HG03439 (cell line): Measurements from ENCODE around the gene ARPP21.

Source experiments
- ATAC-seq: cut with Tn5 transposase; IDR thresholded peaks from one replicate; pipeline ENCODE4 v1.9.1; 2021; ENCODE audit warnings: mild to moderate bottlenecking, moderate library complexity; ENCODE audit not compliant: unreplicated experiment

Gene ARPP21

GRCh38 chr3:35641331-35641730, 2.0 kb downstream of the ARPP21 start:
- ATAC-seq, result no peak

- ATAC-seq, result no peak
Observed at GRCh38 chr3:35641920-35642527, 2.7 kb downstream of the ARPP21 start.

GRCh38 chr3:35643495-35643894, 4.2 kb downstream of the ARPP21 start:
- ATAC-seq, result no peak

DNA sequence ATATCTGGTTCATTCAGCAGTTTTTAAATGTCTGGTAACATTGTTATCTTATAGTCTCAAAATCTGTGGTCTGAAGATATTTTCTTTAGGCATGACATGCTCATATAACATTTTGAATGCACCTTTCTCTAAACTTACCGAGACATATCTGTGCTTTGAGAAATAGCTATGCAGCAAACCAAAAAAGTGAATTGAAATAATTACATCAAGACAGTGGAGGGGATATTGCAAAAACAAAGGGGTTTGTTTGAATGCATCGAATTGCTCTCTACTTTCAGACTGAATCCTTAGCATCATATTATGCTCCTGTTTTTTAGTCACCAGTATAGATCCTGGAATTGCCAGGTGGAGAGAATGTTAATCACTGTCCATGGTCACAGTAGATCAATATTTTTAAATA, 5.1 kb downstream of the ARPP21 start:
- ATAC-seq, result no peak

GRCh38 chr3:35645189-35645588, 5.9 kb downstream of the ARPP21 start:
- no peak for ATAC-seq

DNA sequence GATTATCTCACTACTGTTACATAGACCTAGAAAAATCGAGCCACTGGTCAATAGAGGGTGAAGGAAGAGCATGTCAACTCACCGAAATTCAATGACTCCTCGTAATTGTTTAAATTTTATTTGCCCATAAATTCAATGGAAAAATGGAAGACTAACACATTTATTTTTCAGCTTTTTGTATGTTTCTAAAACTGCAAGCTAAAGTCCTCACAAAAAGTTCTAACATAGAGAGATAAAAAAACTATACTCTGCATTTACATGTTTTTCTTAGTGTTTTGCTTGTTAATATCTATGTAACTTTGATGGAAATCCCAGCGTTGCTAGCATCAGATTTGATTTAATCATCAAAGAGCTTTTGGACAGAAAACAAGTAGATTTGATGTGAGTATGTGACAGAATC, 6.8 kb downstream of the ARPP21 start:
- ATAC-seq, result no peak

GRCh38 chr3:35647461-35647860, 8.1 kb downstream of the ARPP21 start:
- ATAC-seq, result no peak

- ATAC-seq, result no peak
Observed at GRCh38 chr3:35648347-35648746, 9.0 kb downstream of the ARPP21 start.

- no peak for ATAC-seq
Observed at GRCh38 chr3:35649405-35649804, 10.1 kb downstream of the ARPP21 start.

- no peak for ATAC-seq
Observed at GRCh38 chr3:35651426-35651825, 12.1 kb downstream of the ARPP21 start.

- no peak for ATAC-seq
Observed at GRCh38 chr3:35651851-35652250, 12.5 kb downstream of the ARPP21 start.

DNA sequence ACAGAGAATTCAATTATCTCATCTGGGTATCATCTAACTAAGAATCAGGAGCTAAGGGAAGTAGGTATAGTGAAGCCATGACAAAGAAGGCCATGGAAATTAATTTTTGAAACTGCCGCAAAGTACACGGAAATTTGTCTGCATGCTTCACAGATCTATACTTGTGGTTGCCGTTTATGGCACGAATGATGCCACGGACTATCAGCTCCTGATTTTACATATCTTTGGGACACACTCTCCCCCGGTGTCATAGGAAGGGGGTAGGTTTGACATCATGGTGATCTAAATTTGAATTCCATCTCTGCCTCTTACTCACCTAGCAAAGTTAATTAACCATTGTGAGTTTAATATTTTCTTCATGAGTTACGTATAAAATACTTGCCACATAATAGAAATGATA, 14.0 kb downstream of the ARPP21 start:
- no peak for ATAC-seq

- ATAC-seq, result no peak
Observed at GRCh38 chr3:35654476-35654875, 15.2 kb downstream of the ARPP21 start.

DNA sequence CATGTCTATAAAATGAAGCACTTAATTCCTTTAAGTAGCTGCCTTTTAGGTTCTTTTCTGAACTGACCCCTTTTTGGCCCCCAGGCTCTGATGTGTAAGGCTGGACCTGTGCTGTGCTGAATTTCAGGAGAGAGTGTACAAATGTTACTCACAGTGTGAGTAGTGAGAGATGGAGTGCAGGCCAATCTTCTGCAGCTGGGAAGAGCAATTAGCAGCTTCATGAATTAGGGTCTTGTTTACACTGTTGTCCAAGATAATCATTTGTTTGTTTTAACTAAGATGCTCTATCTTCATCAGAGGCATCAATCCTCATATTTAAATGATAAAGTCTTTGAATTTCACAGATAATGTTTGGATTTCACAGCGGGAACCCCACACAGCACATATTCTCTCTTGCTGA, 19.4 kb downstream of the ARPP21 start:
- ATAC-seq, result no peak

- ATAC-seq, result peak; percentile 49
Observed at GRCh38 chr3:35659768-35660167, 20.4 kb downstream of the ARPP21 start.

DNA sequence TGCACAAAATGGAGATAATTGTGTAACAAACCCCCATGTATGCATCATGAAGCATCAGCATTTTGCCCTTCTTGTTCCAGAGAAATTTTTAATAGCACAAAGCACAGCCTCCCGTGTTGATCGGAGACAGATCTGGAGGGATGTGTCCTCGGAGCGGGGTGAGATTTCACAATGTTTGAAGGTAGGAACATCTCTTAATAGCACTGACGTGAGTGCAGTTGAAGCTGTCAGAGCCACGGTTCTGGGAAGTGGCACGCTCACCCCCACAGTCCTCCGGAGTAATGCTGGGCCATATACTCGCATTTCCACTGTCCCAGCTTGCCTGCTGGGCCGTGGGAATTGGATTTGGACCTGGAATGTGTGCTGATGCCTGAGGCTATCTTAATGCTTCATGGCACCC, 24.1 kb downstream of the ARPP21 start:
- no peak for ATAC-seq

DNA sequence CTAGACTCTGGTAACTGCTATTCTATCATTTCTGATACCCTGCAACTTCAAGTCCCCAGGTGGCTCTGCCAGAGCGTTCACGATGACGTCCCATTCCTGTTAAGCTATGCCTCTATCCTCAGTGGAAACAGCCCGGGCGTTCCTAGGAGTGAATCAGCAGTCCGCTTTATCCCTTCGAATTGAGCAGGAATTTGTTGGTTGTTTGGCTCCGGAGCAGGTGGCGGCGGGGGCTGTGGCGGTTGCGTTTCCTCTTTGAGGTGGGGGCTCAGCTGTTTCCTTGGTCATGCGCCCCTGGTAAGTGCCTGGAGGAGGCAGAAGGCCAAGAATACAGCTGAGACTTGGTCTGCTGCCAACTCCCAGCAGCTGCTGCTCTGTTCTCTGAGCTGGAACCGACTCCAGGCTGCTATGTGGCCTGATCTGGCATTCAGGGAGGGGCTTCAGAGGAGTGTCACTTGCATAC, 25.2 kb downstream of the ARPP21 start:
- no peak for ATAC-seq

GRCh38 chr3:35665390-35666055, 26.2 kb downstream of the ARPP21 start:
- ATAC-seq, result no peak

GRCh38 chr3:35666888-35667287, 27.6 kb downstream of the ARPP21 start:
- no peak for ATAC-seq

GRCh38 chr3:35670408-35670965, 31.2 kb downstream of the ARPP21 start:
- ATAC-seq, result no peak

DNA sequence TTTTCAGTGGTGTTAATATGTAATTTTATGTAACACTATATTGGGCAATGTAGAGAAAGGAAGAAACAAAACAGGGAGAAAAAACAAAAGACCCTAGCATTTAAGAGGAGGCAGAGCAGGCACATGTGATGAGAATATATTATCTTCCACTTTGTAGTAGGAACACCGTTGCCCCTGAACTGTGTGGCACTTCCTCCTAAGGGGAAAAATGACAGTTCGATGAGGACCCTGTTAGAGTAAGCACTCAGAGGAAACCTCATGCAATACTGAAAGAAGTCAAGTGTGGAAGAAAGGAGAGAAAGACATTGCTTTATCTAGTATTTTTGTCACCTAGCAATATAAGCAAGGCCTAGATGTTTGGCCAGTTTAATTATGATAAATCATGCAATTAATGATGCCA, 32.2 kb downstream of the ARPP21 start:
- ATAC-seq, result no peak

- ATAC-seq, result no peak
Observed at GRCh38 chr3:35673017-35673416, 33.7 kb downstream of the ARPP21 start.
